Smooth muscle cell (in vitro differentiated cells): ENCODE results near the gene POU2AF2. TPM values are rescaled to one million over a fixed set of nuclear protein-coding genes. Genes with fewer than 3 reads are reported as not detected.
"Not testable (repeated sequence)": the region's sequence is repeated elsewhere in the genome, so short reads cannot be mapped to it uniquely, and the experiment has no call there.

Experiments
- DNase-seq: peaks from one replicate; lab custom pipeline; 2025; ENCODE audit not compliant: unreplicated experiment; lab: John Stamatoyannopoulos, UW
- H2AFZ ChIP-seq: fragments of 200-600 bp; sonication (generic); 2 replicates; pipeline ENCODE4 v1.6.0; 2016; ENCODE audit warnings: antibody characterized with exemption, low read depth, mild to moderate bottlenecking
- H3F3A ChIP-seq: fragments of 200-600 bp; sonication (generic); 2 replicates; pipeline ENCODE4 v1.6.0; 2017; ENCODE audit warnings: antibody characterized with exemption, low read depth
- H3K27ac ChIP-seq: fragments of 200-600 bp; sonication (generic); 2 replicates; pipeline ENCODE4 v1.5.1; 2016; ENCODE audit warnings: low read depth, mild to moderate bottlenecking
- H3K27me3 ChIP-seq: fragments of 200-600 bp; sonication (generic); 2 replicates; pipeline ENCODE4 v1.6.1; 2016; ENCODE audit warnings: low read depth, mild to moderate bottlenecking
- H3K36me3 ChIP-seq: fragments of 200-600 bp; sonication (generic); 2 replicates; pipeline ENCODE4 v1.5.1; 2016; ENCODE audit warnings: low read depth
- H3K4me1 ChIP-seq: fragments of 200-600 bp; sonication (generic); 2 replicates; pipeline ENCODE4 v1.5.1; 2016; ENCODE audit warnings: low read depth
- H3K4me2 ChIP-seq: fragments of 200-600 bp; sonication (generic); 2 replicates; pipeline ENCODE4 v1.6.0; 2016; ENCODE audit warnings: mild to moderate bottlenecking
- H3K4me3 ChIP-seq: fragments of 200-600 bp; sonication (generic); 2 replicates; pipeline ENCODE4 v1.5.1; 2016; ENCODE audit warnings: mild to moderate bottlenecking
- H3K79me2 ChIP-seq: fragments of 200-600 bp; sonication (generic); 2 replicates; pipeline ENCODE4 v1.6.0; 2016; ENCODE audit warnings: low read depth, mild to moderate bottlenecking
- H3K9ac ChIP-seq: fragments of 200-600 bp; sonication (generic); 2 replicates; pipeline ENCODE4 v1.6.0; 2016; ENCODE audit warnings: low read depth
- H3K9me3 ChIP-seq: fragments of 200-600 bp; sonication (generic); replicated peaks from 2 replicates; pipeline ENCODE4 v1.5.1; 2016; ENCODE audit warnings: low read depth
- H4K20me1 ChIP-seq: fragments of 200-600 bp; sonication (generic); 2 replicates; pipeline ENCODE4 v1.6.0; 2016; ENCODE audit warnings: low read depth
- CTCF ChIP-seq: fragments of 200-600 bp; sonication (generic); IDR thresholded peaks from 2 replicates; pipeline ENCODE4 v1.5.1; 2017; ENCODE audit warnings: borderline replicate concordance, mild to moderate bottlenecking, antibody characterized with exemption; ENCODE audit not compliant: insufficient read depth, poor library complexity, severe bottlenecking
- WGBS: methylation state at CpG from one replicate; pipeline ENCODE4 v1.1.7; 2016; ENCODE audit warnings: low lambda C conversion rate; 5-methylcytosine and 5-hydroxymethylcytosine counted together
- polyA plus RNA-seq: library from polyadenylated mRNA; unstranded; fragments of >200 nt; fragmentation: Nextera tagmentation; extraction: Ambion mirVana; gene quantifications from 2 replicates; pipeline ENCODE4 v1.2.1, GENCODE V29; 2016
- total RNA-seq: library from RNA; depleted of rRNA; stranded (reverse); fragments of >200 nt; gene quantifications from 2 replicates; pipeline ENCODE4 v1.2.3, GENCODE V29; 2014

Gene POU2AF2
- total and polyA plus RNA-seq, 2 experiments from 2014 or later, result not detected

GRCh38 chr11:111283945-111284481 is 38.5 kb downstream of the POU2AF2 start:
- Histone ChIP-seq H3F3A (no peaks in the 10 kb centered on the region), H3K36me3 (no peaks in the 10 kb centered on the region), H3K9me3 (no peaks in the 10 kb centered on the region), H3K4me1 (no peaks in the 10 kb centered on the region), H3K27ac (no peak overlapping the region), H3K4me2 (no peak overlapping the region), H2AFZ (no peak overlapping the region), H3K79me2 (no peaks in the 10 kb centered on the region), H3K27me3 (peaks cover 9% of the 10 kb centered on the region), H4K20me1 (no peaks in the 10 kb centered on the region), H3K9ac (no peak overlapping the region), H3K4me3 (no peak overlapping the region)
- 84% methylated on average over 33 of the region's 33 CpGs for WGBS
- no peak for DNase-seq
- no peak for TF ChIP-seq CTCF

GRCh38 chr11:111285189-111286091 is 39.9 kb downstream of the POU2AF2 start:
- H3K27me3 ChIP-seq, result peaks cover 3% of the 10 kb centered on the region
- H3K9me3 ChIP-seq, result no peaks in the 10 kb centered on the region
- H3F3A ChIP-seq, result no peaks in the 10 kb centered on the region
- H3K4me1 ChIP-seq, result no peaks in the 10 kb centered on the region
- H3K4me2 ChIP-seq, result no peak overlapping the region
- no peaks in the 10 kb centered on the region for H3K79me2 ChIP-seq
- no peak for TF ChIP-seq CTCF
- no peak overlapping the region for H3K27ac ChIP-seq
- H2AFZ ChIP-seq, result no peak overlapping the region
- DNase-seq, result no peak
- no peaks in the 10 kb centered on the region for H4K20me1 ChIP-seq
- 88% methylated on average over 18 of the region's 18 CpGs for WGBS
- no peak overlapping the region for H3K9ac ChIP-seq
- H3K4me3 ChIP-seq, result no peak overlapping the region
- no peaks in the 10 kb centered on the region for H3K36me3 ChIP-seq

- Histone ChIP-seq H3K27me3 (no peaks in the 10 kb centered on the region), H3K27ac (no peak overlapping the region), H4K20me1 (no peaks in the 10 kb centered on the region), H3K4me2 (no peak overlapping the region), H2AFZ (no peak overlapping the region), H3K9ac (no peak overlapping the region), H3K9me3 (no peaks in the 10 kb centered on the region), H3K79me2 (no peaks in the 10 kb centered on the region), H3K4me3 (no peak overlapping the region), H3K4me1 (no peaks in the 10 kb centered on the region), H3F3A (no peaks in the 10 kb centered on the region), H3K36me3 (no peaks in the 10 kb centered on the region)
- WGBS, result 99% methylated on average over 5 of the region's 5 CpGs
- no peak for TF ChIP-seq CTCF
- no peak for DNase-seq
Measured at GRCh38 chr11:111291764-111292163, 46.2 kb downstream of the POU2AF2 start.

GRCh38 chr11:111292408-111292807 is 46.9 kb downstream of the POU2AF2 start:
- H4K20me1 ChIP-seq, H3K9me3 ChIP-seq, H3K4me2 ChIP-seq, H3K79me2 ChIP-seq, H3K9ac ChIP-seq, H2AFZ ChIP-seq, H3F3A ChIP-seq, H3K36me3 ChIP-seq, H3K4me1 ChIP-seq, H3K27me3 ChIP-seq, H3K27ac ChIP-seq, H3K4me3 ChIP-seq, DNase-seq: not testable (repeated sequence)
- WGBS, result 89% methylated on average over 1 of the region's 1 CpG
